Activated CD4-positive, alpha-beta T cell treated with anti-CD3 and anti-CD28 coated beads for 1 hour (primary cell): ENCODE results near the gene DOK3.
"Not testable (repeated sequence)": the region's sequence is repeated elsewhere in the genome, so short reads cannot be mapped to it uniquely, and the experiment has no call there.

Experiments used
- DNase-seq: peaks from one replicate; pipeline ENCODE4 v3.0.0-alpha.2; 2020

DOK3 gene

GRCh38 chr5:177496070-177496726, 13.4 kb downstream of the DOK3 start:
- DNase-seq = no peak

- no peak for DNase-seq
Measured at GRCh38 chr5:177495243-177496060, 14.2 kb downstream of the DOK3 start.

- DNase-seq = no peak
Measured at GRCh38 chr5:177494346-177495195, 15.1 kb downstream of the DOK3 start.

- no peak for DNase-seq
Measured at GRCh38 chr5:177493795-177494345, 15.8 kb downstream of the DOK3 start.

DNA sequence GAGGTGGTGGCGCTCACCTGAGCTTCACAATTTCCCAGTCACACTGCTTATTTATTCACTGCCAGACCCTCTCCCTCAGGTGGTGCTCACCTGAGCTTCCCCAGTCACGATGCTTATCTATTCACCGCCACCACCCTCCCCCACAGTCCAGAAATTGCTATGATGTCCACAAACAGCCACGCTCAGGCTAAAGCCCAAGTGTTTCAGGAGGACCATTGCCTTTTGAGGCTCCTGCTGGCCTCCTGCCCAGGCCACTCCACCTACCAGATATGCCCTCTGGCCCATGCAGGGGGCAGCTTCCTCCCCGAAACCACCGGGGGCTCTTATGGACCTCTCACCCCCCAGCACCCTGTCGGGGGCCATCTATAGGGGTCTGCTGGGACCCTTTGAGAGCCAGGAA, 16.8 kb downstream of the DOK3 start:
- DNase-seq = no peak

DNA sequence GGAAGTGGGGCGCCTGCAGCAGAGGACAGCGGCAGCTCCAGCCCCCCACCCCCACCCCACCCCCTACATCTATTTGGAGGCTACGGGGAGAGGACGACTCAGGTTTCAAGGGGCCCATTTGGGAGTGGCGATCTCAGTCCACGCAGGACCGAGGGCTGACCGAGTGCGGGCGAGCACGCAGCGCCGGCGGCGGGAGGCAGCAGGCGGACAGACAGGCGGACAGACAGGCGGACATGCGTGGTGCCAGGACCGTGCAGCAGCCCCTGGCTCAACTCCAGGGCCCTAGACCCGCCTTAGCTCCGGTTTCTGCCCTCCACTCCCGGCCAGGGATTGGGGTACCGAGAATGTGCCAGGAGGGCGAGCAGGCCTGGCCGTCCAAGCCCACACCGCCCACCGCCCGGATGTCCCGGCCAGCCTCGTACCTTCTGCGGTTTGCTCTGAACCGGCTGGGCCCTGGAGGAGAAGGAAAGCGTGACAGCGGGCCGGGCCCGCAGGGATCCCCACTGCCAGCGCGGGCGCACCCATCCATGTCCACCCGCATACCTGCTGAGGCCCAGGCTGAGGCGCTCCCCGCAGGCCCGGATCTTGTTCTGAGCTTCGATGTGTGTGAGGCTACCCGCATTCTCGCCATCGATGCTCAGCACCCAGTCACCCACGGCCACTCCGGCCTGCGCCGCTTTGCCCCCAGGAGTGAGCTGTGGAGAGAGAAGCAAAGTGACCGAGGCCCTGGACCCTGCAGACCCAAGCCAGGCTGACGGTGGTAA, 17.5 kb downstream of the DOK3 start:
- no peak for DNase-seq

GRCh38 chr5:177491429-177491945, 18.1 kb downstream of the DOK3 start:
- no peak for DNase-seq

GRCh38 chr5:177490992-177491391, 18.6 kb downstream of the DOK3 start:
- no peak for DNase-seq

GRCh38 chr5:177490311-177490991, 19.2 kb downstream of the DOK3 start:
- no peak for DNase-seq

GRCh38 chr5:177489119-177489716, 20.4 kb downstream of the DOK3 start:
- no peak for DNase-seq

DNA sequence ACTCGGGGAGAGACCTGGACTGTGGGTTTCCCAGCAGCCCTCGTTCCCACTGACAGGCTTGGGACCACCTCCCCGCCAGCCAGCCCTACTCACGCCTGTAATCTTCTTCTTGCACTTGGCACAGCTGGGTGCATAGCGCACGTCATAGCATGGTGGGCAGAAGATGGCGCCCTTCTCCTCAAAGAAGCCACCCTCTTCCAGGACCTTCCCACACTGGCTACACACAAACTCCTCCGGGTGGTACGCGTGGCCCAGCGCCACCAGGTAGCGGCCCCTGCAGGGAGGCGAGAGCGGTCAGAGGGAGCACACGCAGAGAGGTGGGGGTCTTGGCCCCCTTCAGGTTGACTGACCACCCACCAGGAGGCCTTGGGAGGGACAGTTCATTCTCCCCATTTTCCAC, 21.7 kb downstream of the DOK3 start:
- no peak for DNase-seq

- DNase-seq = no peak
Measured at GRCh38 chr5:177487144-177487543, 22.5 kb downstream of the DOK3 start.

GRCh38 chr5:177486256-177486655, 23.4 kb downstream of the DOK3 start:
- no peak for DNase-seq

GRCh38 chr5:177485753-177486152, 23.9 kb downstream of the DOK3 start:
- DNase-seq = not testable (repeated sequence)

- DNase-seq = no peak
Measured at GRCh38 chr5:177484902-177485549, 24.6 kb downstream of the DOK3 start.

DNA sequence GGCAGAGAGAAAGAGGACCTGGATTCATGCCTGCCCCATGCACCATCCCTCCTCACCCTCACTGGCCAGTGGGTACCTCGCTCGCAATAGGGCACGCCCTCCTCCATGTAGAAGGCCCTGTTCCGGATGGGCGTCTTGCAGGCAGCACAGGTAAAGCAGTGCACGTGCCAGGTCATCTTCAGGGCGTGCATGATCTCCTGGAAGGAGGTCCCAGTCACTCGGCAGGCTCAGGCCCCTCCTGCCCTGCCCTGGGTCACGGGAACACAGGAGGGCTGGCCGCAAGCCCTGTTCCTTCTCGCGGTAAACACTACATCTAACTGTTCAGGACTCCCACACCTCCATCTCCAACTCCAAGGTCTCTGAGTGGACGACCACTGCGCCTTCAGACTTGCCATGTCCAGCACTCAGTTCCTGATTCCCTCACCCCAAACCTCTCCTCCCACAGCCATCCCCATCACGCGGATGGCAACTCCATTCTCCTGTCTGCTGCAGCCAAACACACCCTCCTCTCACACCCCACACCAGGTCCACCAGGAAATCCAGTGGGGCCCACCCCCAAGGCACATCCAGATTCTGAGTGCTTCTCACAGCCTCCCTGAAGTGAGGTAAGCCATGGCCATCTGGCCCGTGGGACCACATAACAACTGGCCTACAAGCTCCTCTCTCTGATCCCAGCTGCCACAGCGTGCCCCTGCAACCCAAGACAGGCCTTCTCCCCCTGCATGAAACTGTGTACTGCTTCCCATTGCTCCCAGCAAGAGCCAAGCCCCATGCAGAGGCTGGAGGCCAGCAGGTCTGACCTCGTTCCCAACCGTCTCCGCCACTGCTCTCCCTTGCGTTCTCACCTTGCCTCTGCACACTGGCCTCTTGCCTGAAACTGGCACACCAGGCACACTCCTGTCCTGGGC, 25.4 kb downstream of the DOK3 start:
- DNase-seq = no peak

DNA sequence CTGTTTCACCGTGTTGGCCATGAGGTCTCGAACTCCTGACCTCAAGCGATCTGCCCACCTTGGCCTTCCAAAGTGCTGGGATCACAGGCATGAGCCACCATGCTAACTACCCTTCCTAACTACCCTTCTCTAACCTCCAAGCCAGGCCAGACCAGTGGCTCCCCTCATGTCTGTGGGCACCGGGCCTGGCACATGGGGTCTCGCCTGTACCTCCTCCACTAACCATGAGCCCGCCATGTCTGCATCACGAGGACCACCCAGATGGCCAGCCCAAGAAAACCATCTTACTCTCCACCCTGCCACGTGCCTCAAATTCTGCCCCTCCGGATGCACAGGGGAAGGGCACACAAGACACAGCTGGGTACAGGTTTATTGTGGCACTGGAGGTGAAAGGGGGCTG, 26.6 kb downstream of the DOK3 start:
- DNase-seq = no peak

DNA sequence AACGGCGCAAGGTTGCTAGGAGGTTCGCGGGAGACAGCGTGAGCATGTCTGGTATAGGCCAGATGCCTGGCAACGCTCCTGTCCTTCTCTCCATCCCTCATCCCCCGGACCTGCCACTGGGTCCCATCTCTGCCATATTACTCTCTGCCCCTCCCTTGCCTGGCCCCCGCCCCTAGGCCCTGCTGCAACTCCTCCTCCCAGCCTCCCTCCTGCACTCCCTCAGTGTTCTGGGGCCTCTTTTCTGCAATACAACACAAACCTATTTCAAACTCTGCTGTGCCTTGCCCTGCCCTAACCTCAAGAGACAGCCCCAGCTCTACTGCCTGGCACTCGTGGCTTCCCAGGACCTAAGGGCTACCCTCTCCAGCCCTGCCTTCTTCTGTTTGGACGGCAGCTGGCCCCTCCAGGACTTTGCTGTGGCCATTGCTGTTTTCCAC, 27.2 kb downstream of the DOK3 start:
- DNase-seq = no peak

GRCh38 chr5:177479774-177480173, 29.9 kb downstream of the DOK3 start:
- DNase-seq = no peak
